Neural crest cell (in vitro differentiated cells): ENCODE results near the gene NOL9. TPM values are rescaled to one million over a fixed set of nuclear protein-coding genes. Genes with fewer than 3 reads are reported as not detected.
"Not testable (repeated sequence)": the region's sequence is repeated elsewhere in the genome, so short reads cannot be mapped to it uniquely, and the experiment has no call there.

Experiments
- DNase-seq: peaks from one replicate; pipeline ENCODE4 v3.0.0; 2021; ENCODE audit warnings: low read depth, mixed read lengths, low spot score
- H3K27ac Mint-ChIP-seq: one replicate; pipeline ENCODE4 v1.8.0; 2021; ENCODE audit warnings: mild to moderate bottlenecking, mixed read lengths; ENCODE audit not compliant: unreplicated experiment
- H3K27me3 Mint-ChIP-seq: 2 replicates; pipeline ENCODE4 v1.8.0; 2021; ENCODE audit warnings: low read depth, mild to moderate bottlenecking, mixed read lengths
- H3K36me3 Mint-ChIP-seq: 2 replicates; pipeline ENCODE4 v1.8.0; 2021; ENCODE audit warnings: low read depth, mild to moderate bottlenecking, mixed read lengths
- H3K4me1 Mint-ChIP-seq: 2 replicates; pipeline ENCODE4 v1.8.0; 2021; ENCODE audit warnings: mixed read lengths
- H3K4me3 Mint-ChIP-seq: one replicate; pipeline ENCODE4 v1.8.0; 2021; ENCODE audit warnings: mild to moderate bottlenecking, mixed read lengths
- H3K9me3 Mint-ChIP-seq: 2 replicates; pipeline ENCODE4 v1.8.0; 2021; ENCODE audit warnings: mixed read lengths
- total RNA-seq: library from RNA; stranded (reverse); gene quantifications from 2 replicates; pipeline ENCODE4 v1.2.1, GENCODE V29; 2021
- TF ChIP-seq, protein P1 (sequence below): fragments of 200-600 bp; sonication (generic); conservative IDR thresholded peaks from 2 replicates; pipeline ENCODE4 v1.5.0; 2021; ENCODE audit warnings: antibody characterized with exemption, mild to moderate bottlenecking

NOL9 gene
- total RNA-seq, 1 donor from 2014 or later, result 47.2 TPM

DNA sequence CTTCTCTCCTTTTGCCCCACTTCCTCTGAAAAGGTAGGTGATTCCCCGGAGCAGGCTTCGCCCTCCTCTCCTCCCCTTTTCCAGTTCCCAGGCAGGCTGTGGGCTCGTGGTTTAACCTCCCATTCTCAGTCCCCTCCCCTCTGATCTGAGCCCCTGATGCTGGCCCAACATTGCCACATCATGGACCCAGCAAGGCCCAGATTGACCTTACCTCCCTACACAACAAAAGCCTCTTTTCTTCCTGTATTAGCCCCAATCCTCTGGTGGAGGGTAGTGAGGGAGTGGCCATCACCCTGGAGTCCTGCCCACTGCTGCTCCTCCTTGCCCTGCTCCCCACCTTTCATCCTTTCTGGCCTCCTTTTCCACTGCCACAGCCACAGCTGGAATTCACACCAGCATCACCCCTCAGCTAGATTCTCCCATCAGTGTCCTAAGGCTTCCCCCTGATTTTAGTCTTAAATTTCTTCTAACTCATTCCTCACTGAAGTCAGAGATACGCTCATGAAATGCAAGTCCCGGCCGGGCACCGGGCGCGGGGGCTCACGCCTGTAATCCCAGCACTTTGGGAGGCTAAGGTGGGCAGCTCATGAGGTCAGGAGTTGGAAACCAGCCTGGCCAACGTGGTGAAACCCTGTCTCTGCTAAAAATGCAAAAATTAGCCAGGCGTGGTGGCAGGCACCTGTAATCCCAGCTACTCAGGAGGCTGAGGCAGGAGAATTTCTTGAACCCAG, 18.5 kb upstream of the NOL9 start:
- DNase-seq, result no peak
- Mint-ChIP-seq H3K4me1 (peaks cover 7% of the 10 kb centered on the region), H3K9me3 (peaks cover 2% of the 10 kb centered on the region), H3K27ac (peak overlapping the region; percentile 93), H3K4me3 (no peak overlapping the region), H3K27me3 (peaks cover 38% of the 10 kb centered on the region), H3K36me3 (no peaks in the 10 kb centered on the region)
- TF ChIP-seq, protein P1, sequence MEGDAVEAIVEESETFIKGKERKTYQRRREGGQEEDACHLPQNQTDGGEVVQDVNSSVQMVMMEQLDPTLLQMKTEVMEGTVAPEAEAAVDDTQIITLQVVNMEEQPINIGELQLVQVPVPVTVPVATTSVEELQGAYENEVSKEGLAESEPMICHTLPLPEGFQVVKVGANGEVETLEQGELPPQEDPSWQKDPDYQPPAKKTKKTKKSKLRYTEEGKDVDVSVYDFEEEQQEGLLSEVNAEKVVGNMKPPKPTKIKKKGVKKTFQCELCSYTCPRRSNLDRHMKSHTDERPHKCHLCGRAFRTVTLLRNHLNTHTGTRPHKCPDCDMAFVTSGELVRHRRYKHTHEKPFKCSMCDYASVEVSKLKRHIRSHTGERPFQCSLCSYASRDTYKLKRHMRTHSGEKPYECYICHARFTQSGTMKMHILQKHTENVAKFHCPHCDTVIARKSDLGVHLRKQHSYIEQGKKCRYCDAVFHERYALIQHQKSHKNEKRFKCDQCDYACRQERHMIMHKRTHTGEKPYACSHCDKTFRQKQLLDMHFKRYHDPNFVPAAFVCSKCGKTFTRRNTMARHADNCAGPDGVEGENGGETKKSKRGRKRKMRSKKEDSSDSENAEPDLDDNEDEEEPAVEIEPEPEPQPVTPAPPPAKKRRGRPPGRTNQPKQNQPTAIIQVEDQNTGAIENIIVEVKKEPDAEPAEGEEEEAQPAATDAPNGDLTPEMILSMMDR, result no peak

- H3K4me3 Mint-ChIP-seq, result no peak overlapping the region
- peaks cover 5% of the 10 kb centered on the region for H3K4me1 Mint-ChIP-seq
- TF ChIP-seq, protein P1, result no peak
- H3K36me3 Mint-ChIP-seq, result no peaks in the 10 kb centered on the region
- H3K27me3 Mint-ChIP-seq, result peaks cover 40% of the 10 kb centered on the region
- H3K27ac Mint-ChIP-seq, result no peak overlapping the region
- no peak for DNase-seq
- peaks cover 2% of the 10 kb centered on the region for H3K9me3 Mint-ChIP-seq
Measured at GRCh38 chr1:6570987-6571386, 16.7 kb upstream of the NOL9 start.

- Mint-ChIP-seq H3K27me3 (peaks cover 40% of the 10 kb centered on the region), H3K4me3 (no peak overlapping the region), H3K36me3 (no peaks in the 10 kb centered on the region), H3K9me3 (peaks cover 2% of the 10 kb centered on the region), H3K27ac (no peak overlapping the region), H3K4me1 (peaks cover 5% of the 10 kb centered on the region)
- no peak for DNase-seq
- TF ChIP-seq, protein P1, result no peak
Measured at GRCh38 chr1:6570100-6570499, 15.8 kb upstream of the NOL9 start.

DNA sequence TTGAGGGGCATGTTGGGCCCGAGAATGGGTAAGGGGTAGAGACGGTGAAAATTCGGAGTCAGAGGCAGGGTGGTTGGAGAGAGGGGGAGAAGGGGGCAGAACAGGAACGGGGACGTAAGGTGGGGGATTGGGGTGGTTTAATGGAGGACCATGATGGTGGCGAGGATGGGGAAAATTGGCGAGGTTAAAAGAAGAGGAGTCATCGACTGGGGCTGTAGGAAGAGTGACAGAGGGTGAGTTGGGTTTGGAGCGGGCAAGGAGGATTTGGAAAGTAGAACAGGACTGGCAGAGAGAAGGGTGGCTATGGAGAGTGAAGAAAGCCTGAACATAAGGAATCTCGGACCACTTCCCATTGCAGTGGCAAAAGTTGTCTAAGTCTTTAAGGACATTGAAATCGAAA, 14.7 kb upstream of the NOL9 start:
- Mint-ChIP-seq H3K9me3 (peaks cover 2% of the 10 kb centered on the region), H3K4me3 (no peak overlapping the region), H3K27me3 (peaks cover 40% of the 10 kb centered on the region), H3K27ac (no peak overlapping the region), H3K36me3 (no peaks in the 10 kb centered on the region), H3K4me1 (peaks cover 5% of the 10 kb centered on the region)
- no peak for DNase-seq
- TF ChIP-seq, protein P1, result no peak

DNA sequence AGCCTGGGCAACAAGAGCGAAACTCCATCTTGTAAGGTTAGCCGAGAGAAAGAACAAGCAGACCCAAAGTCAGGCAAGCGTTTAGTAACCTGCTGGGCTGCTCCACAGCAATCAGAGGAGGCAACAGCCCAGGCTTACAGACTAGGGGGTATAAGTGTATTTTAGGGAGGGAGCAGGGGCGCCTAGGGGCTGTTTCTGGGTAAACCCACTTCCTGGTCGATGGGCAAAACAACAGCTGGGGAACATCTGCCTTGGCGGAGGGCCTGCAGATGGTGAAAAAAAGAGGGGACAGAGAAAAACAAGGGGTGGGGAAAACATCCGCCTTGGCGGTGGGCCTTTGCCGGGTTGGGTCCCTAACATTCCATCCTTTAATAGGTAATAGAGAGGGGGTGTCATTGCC, 6.0 kb upstream of the NOL9 start:
- no peak for DNase-seq
- TF ChIP-seq, protein P1, result no peak
- Mint-ChIP-seq H3K27me3 (peaks cover 13% of the 10 kb centered on the region), H3K27ac (no peak overlapping the region), H3K4me1 (no peaks in the 10 kb centered on the region), H3K9me3 (peaks cover 4% of the 10 kb centered on the region), H3K4me3 (no peak overlapping the region), H3K36me3 (no peaks in the 10 kb centered on the region)

GRCh38 chr1:6559161-6559560, 4.8 kb upstream of the NOL9 start:
- not testable (repeated sequence) for H3K36me3 Mint-ChIP-seq, H3K4me1 Mint-ChIP-seq, H3K9me3 Mint-ChIP-seq, DNase-seq, H3K27ac Mint-ChIP-seq, H3K4me3 Mint-ChIP-seq
- peaks cover 13% of the 10 kb centered on the region for H3K27me3 Mint-ChIP-seq
